A549 (cell line): ENCODE measurements around the gene EIF4G2. TPM values are rescaled to one million over a fixed set of nuclear protein-coding genes. Genes with fewer than 3 reads are reported as not detected.

Experiments used
- ATAC-seq, 2 experiments: fragments of 200-7000 bp in 1 of 2; fragments of >200 bp in 1 of 2; cut with Nextera tagmentation in 1 of 2; cut with Tn5 transposase in 1 of 2; 3 replicates each; pipeline versions ENCODE4 v1.8.0 to v1.9.1; 2018 to 2020; ENCODE audit warnings: mild to moderate bottlenecking in 1 of 2, moderate library complexity in 1 of 2
- CTCF ChIA-PET: fragments of 300-600 bp; sonication (Branson Sonifier 250); formaldehyde crosslinking; extraction: SDS; loops from one replicate; lab custom pipeline; 2021; ENCODE audit warnings: antibody characterized with exemption, inconsistent platforms; lab: Yijun Ruan, JAX
- POLR2A ChIA-PET: fragments of 350-600 bp; formaldehyde crosslinking; extraction: SDS; loops from one replicate; lab custom pipeline; 2021; ENCODE audit warnings: antibody characterized with exemption, inconsistent platforms; lab: Yijun Ruan, JAX
- DNase-seq, 2 experiments: peaks; one replicate each; pipeline versions ENCODE4 v3.0.0 to v3.0.0-alpha.2; 2011 to 2016; ENCODE audit warnings: low read depth in 1 of 2, low spot score in 1 of 2
- FAIRE-seq: peaks from 2 replicates; lab custom pipeline; 2011; peaks lifted over from hg19 to GRCh38; lab: Jason Lieb, UNC
- H3K27ac ChIP-seq, 2 experiments: fragments of >200 bp; sonication (Bioruptor Twin); formaldehyde crosslinking; 3 replicates each; pipeline ENCODE4 v1.5.1; 2016 to 2017
- H3K4me1 ChIP-seq: fragments of >200 bp; sonication (Bioruptor Twin); formaldehyde crosslinking; 3 replicates; pipeline ENCODE4 v1.6.1; 2016
- H3K4me2 ChIP-seq: fragments of >200 bp; sonication (Bioruptor Twin); formaldehyde crosslinking; 3 replicates; pipeline ENCODE4 v1.6.1; 2016
- H3K4me3 ChIP-seq: fragments of >200 bp; sonication (Bioruptor Twin); formaldehyde crosslinking; 3 replicates; pipeline ENCODE4 v1.5.1; 2016
- H3K9me3 ChIP-seq: fragments of >200 bp; sonication (Bioruptor Twin); formaldehyde crosslinking; 3 replicates; pipeline ENCODE4 v1.6.1; 2016
- EHF ChIP-seq: fragments of 250-450 bp; sonication (Bioruptor Pico); IDR thresholded peaks from 2 replicates; pipeline ENCODE4 v1.5.0; 2020; ENCODE audit warnings: mild to moderate bottlenecking
- EHMT2 ChIP-seq: fragments of 200-600 bp; sonication (generic); IDR thresholded peaks from 2 replicates; pipeline ENCODE4 v1.6.1; 2016; ENCODE audit warnings: antibody characterized with exemption, low read depth, mild to moderate bottlenecking, moderate library complexity
- ELK1 ChIP-seq: fragments of 150-350 bp; IDR thresholded peaks from 2 replicates; pipeline ENCODE4 v1.6.1; 2014; ENCODE audit warnings: low read depth, mild to moderate bottlenecking, low read length
- FOSL2 ChIP-seq, 2 experiments: fragments of 450-650 bp in 1 of 2; fragments of >200 bp in 1 of 2; sonication (Bioruptor Twin) in 1 of 2; formaldehyde crosslinking; IDR thresholded peaks; 2 replicates each; pipeline versions ENCODE4 v1.5.0 to v1.6.1; 2016 to 2020; ENCODE audit warnings: mild to moderate bottlenecking in 1 of 2, moderate library complexity in 1 of 2
- HMGXB4 ChIP-seq: fragments of 250-450 bp; sonication (Bioruptor Pico); IDR thresholded peaks from 2 replicates; pipeline ENCODE4 v1.5.0; 2021; ENCODE audit warnings: mild to moderate bottlenecking, moderate library complexity, borderline replicate concordance
- HOXB13 ChIP-seq: fragments of 250-450 bp; sonication (Bioruptor Pico); IDR thresholded peaks from 2 replicates; pipeline ENCODE4 v1.5.0; 2020; ENCODE audit warnings: low read depth, mild to moderate bottlenecking, moderate library complexity
- JUN ChIP-seq, 2 experiments: fragments of >200 bp; sonication (Bioruptor Twin); formaldehyde crosslinking; IDR thresholded peaks; 2 replicates in 1 of 2; 3 replicates in 1 of 2; pipeline ENCODE4 v1.6.1; 2016 to 2017
- KDM1A ChIP-seq: fragments of 200-600 bp; sonication (generic); IDR thresholded peaks from 2 replicates; pipeline ENCODE4 v1.6.1; 2016; ENCODE audit warnings: low read depth, mild to moderate bottlenecking
- NR3C1 ChIP-seq: fragments of >200 bp; sonication (Bioruptor Twin); formaldehyde crosslinking; IDR thresholded peaks from 3 replicates; pipeline ENCODE4 v1.6.1; 2017
- PHF8 ChIP-seq: fragments of 200-600 bp; sonication (generic); IDR thresholded peaks from 2 replicates; pipeline ENCODE4 v1.6.1; 2016; ENCODE audit warnings: low read depth, mild to moderate bottlenecking, antibody characterized with exemption, moderate library complexity, borderline replicate concordance
- RFX5 ChIP-seq: fragments of 450-650 bp; IDR thresholded peaks from 2 replicates; pipeline ENCODE4 v1.7.1; 2014; ENCODE audit warnings: antibody characterized with exemption, mild to moderate bottlenecking, moderate library complexity
- ZFP36 ChIP-seq: fragments of 450-650 bp; IDR thresholded peaks from 2 replicates; pipeline ENCODE4 v1.6.1; 2014; ENCODE audit warnings: borderline replicate concordance; ENCODE audit not compliant: partially characterized antibody
- ZNF302 ChIP-seq: fragments of 250-450 bp; sonication (Bioruptor Pico); IDR thresholded peaks from 2 replicates; pipeline ENCODE4 v1.9.0; 2021; ENCODE audit warnings: inconsistent platforms, mild to moderate bottlenecking, moderate library complexity
- WGBS: methylation state at CpG from one replicate; pipeline ENCODE4 v1.1.6; 2017; ENCODE audit errors: missing lambda C conversion rate; 5-methylcytosine and 5-hydroxymethylcytosine counted together
- polyA plus RNA-seq, 4 experiments: library from polyadenylated mRNA; depleted of rRNA in 3 of 4; stranded (reverse); fragments of >200 nt; fragmentation: RNase III in 1 of 4; extraction: RNeasy Plus Mini Kit Qiagen cat#74134 plus additional on column Dnase treatment in 1 of 4; gene quantifications; 2 replicates in 3 of 4; 3 replicates in 1 of 4; pipeline ENCODE4 v1.2.3, GENCODE V29; 2011 to 2017
- TF ChIP-seq, protein P1 (sequence below): fragments of 450-650 bp; IDR thresholded peaks from 2 replicates; pipeline ENCODE4 v1.6.1; 2014; ENCODE audit warnings: antibody characterized with exemption

Gene EIF4G2
- polyA plus RNA-seq, 2 of the 4 experiments (the other 2 are of a cell fraction), result 901 to 1,171 TPM

- CTCF ChIA-PET, result interaction anchor here (0.7 to 2.4 kb wide), 10 partner anchors 9 to 180 kb away, joined by 3 to 8 read pairs (median 4); no protein-coding TSS in a partner anchor
- WGBS, result 97% methylated on average over 3 of the region's 3 CpGs
- DNase-seq, result no peak
Observed at GRCh38 chr11:10847960-10848860, 39.5 kb upstream of the EIF4G2 start.

GRCh38 chr11:10846660-10847059 is 37.9 kb upstream of the EIF4G2 start:
- no peak overlapping the region for H3K4me3 ChIP-seq
- DNase-seq (no peak), ATAC-seq (no peak), FAIRE-seq (no peak)
- H3K27ac ChIP-seq, result no peak overlapping the region
- H3K4me1 ChIP-seq, result no peaks in the 10 kb centered on the region
- H3K9me3 ChIP-seq, result no peaks in the 10 kb centered on the region
- no peak overlapping the region for H3K4me2 ChIP-seq
- ChIA-PET CTCF (interaction anchor here (0.6 to 2.1 kb wide), 2 partner anchors 54 to 76 kb away, joined by 3 to 8 read pairs; no protein-coding TSS in a partner anchor), POLR2A (interaction anchor here (2.1 to 4.7 kb wide), 2 partner anchors 38 kb away, joined by 17 to 55 read pairs; partner anchors contain the start of gene EIF4G2)
- TF ChIP-seq HMGXB4 (CRISPR knock-in tag), result no peak
- TF ChIP-seq ZFP36, result no peak
- TF ChIP-seq EHMT2, result no peak
- TF ChIP-seq, protein P1, sequence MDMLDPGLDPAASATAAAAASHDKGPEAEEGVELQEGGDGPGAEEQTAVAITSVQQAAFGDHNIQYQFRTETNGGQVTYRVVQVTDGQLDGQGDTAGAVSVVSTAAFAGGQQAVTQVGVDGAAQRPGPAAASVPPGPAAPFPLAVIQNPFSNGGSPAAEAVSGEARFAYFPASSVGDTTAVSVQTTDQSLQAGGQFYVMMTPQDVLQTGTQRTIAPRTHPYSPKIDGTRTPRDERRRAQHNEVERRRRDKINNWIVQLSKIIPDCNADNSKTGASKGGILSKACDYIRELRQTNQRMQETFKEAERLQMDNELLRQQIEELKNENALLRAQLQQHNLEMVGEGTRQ, result no peak
- no peak for TF ChIP-seq JUN (IDR thresholded peaks at IDR 0.05)
- no peak for TF ChIP-seq ELK1

More at GRCh38 chr11:10847960-10848860, 39.5 kb upstream of the EIF4G2 start:
- POLR2A ChIA-PET, result interaction anchor here (0.8 to 4.7 kb wide), 5 partner anchors 10 to 83 kb away, joined by 3 to 55 read pairs (median 4); partner anchors contain the start of genes EIF4G2 and ZBED5
- no peak overlapping the region for H3K4me3 ChIP-seq
- 0 out of 6 replicates have a peak overlapping the region, but pooled peaks of 1 of the 2 experiments have one; percentile 10 for H3K27ac ChIP-seq
- H3K4me1 ChIP-seq, result no peaks in the 10 kb centered on the region
- H3K4me2 ChIP-seq, result no peak overlapping the region
- ATAC-seq (peak in 1 of 2 experiments; percentile 35; a peak in 3 of 6 replicates), FAIRE-seq (no peak)
- H3K9me3 ChIP-seq, result no peaks in the 10 kb centered on the region
- TF ChIP-seq RFX5, result no peak
- no peak for TF ChIP-seq HOXB13 (CRISPR knock-in tag)
- no peak for TF ChIP-seq FOSL2 (IDR thresholded peaks at IDR 0.05)
- TF ChIP-seq FOSL2 (CRISPR knock-in tag; IDR thresholded peaks at IDR 0.05), result no peak
- no peak for TF ChIP-seq KDM1A
- no peak for TF ChIP-seq NR3C1
- TF ChIP-seq ZFP36, result no peak

DNA sequence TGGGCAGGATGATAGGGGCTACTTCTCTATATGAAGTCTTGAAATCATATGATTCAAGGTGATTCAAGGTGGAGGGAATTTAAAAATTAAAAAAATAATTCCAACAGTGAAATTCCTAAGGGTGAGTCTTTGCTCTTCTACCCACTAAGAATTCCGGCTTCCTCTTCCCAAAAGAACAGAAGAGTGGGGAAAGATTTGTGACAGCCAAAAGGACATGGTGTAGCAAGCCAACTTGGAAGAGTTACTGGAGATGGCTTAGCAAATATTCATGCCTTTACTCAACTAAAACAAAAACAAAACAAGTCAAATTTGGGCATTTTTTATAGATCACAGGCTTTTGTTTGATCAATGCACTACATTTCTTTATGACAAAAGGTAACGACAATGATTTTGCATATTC is 36.9 kb upstream of the EIF4G2 start:
- ChIA-PET POLR2A (interaction anchor here (2.1 kb wide), 1 partner anchor 37 kb away, joined by 17 read pairs; the partner anchor contains the start of gene EIF4G2), CTCF (interaction anchor here (0.9 kb wide), 1 partner anchor 177 kb away, joined by 3 read pairs; no protein-coding TSS in a partner anchor)
- no peaks in the 10 kb centered on the region for H3K9me3 ChIP-seq
- H3K4me1 ChIP-seq, result no peaks in the 10 kb centered on the region
- H3K4me3 ChIP-seq, result no peak overlapping the region
- no peak for ATAC-seq
- TF ChIP-seq PHF8 (no peak), ZNF302 (no peak), EHF (no peak), EHMT2 (no peak)
- TF ChIP-seq, all 56 proteins: peak for 0
- WGBS, result 98% methylated on average over 2 of the region's 2 CpGs
- peak; percentile 28 for FAIRE-seq
- no peak overlapping the region for H3K27ac ChIP-seq
- no peak for DNase-seq
- H3K4me2 ChIP-seq, result no peak overlapping the region
